H1 (cell line): ENCODE data around the gene UBL5.

Source experiments
- CTCF ChIP-seq, 3 experiments: IDR thresholded peaks; 1 replicate in 2 of 3; 2 replicates in 1 of 3; pipeline versions ENCODE4 v1.5.1 to v1.6.1; 2011; ENCODE audit warnings: low read length in 3 of 3, mild to moderate bottlenecking in 3 of 3, inconsistent platforms in 2 of 3, low read depth in 1 of 3, moderate library complexity in 1 of 3; ENCODE audit not compliant: insufficient read depth in 1 of 3; ENCODE audit errors: control extremely low read depth in 1 of 3
- FOSL1 ChIP-seq: IDR thresholded peaks from 2 replicates; pipeline ENCODE4 v1.6.1; 2011; ENCODE audit warnings: mild to moderate bottlenecking, low read depth, low read length, moderate library complexity; ENCODE audit not compliant: insufficient read depth
- POLR2AphosphoS5 ChIP-seq: IDR thresholded peaks from 2 replicates; pipeline ENCODE4 v1.6.1; 2011; ENCODE audit warnings: low read depth, low read length
- SIN3A ChIP-seq, 2 experiments: IDR thresholded peaks in 1 of 2; conservative IDR thresholded peaks in 1 of 2; 2 replicates each; pipeline ENCODE4 v1.6.1; 2011 to 2012; ENCODE audit warnings: low read length in 2 of 2, improper control_type of control experiment in 1 of 2, low read depth in 1 of 2, mild to moderate bottlenecking in 1 of 2

- no peak for TF ChIP-seq SIN3A (conservative IDR thresholded peaks at IDR 0.05 in 1 of 2, IDR thresholded peaks at IDR 0.05 in 1 of 2; ENCODE audit: low read depth in 1 of 2, low read length in 2 of 2)
- TF ChIP-seq POLR2AphosphoS5, result no peak
- TF ChIP-seq CTCF (IDR thresholded peaks at IDR 0.05; ENCODE audit: control extremely low read depth in 1 of 3, insufficient read depth in 1 of 3, low read depth in 1 of 3, low read length in 3 of 3), result no peak
- no peak for TF ChIP-seq FOSL1
Observed at GRCh38 chr19:9856609-9857008, 28.9 kb downstream of the UBL5 start.
